SK-N-SH treated with all-trans-retinoic acid at 6 μM for 48 hours (cell line): Measurements from ENCODE around the gene ARPC5L.

Source experiments
- ATAC-seq: fragments of 200-7000 bp; cut with Tn5 transposase; 3 replicates; pipeline ENCODE4 v1.9.1; 2020; ENCODE audit warnings: mild to moderate bottlenecking, moderate library complexity
- ARNTL ChIP-seq: fragments of 450-650 bp; formaldehyde crosslinking; IDR thresholded peaks from 2 replicates; pipeline ENCODE4 v1.5.0; 2020; ENCODE audit warnings: low read depth, mild to moderate bottlenecking, moderate library complexity, borderline replicate concordance
- BACH2 ChIP-seq: fragments of 250-450 bp; sonication (Bioruptor Pico); IDR thresholded peaks from 2 replicates; pipeline ENCODE4 v1.9.0; 2021; ENCODE audit warnings: mild to moderate bottlenecking, borderline replicate concordance
- CREB5 ChIP-seq: fragments of 250-450 bp; sonication (Bioruptor Pico); IDR thresholded peaks from 2 replicates; pipeline ENCODE4 v1.5.1; 2020; ENCODE audit warnings: low read depth, mild to moderate bottlenecking, moderate library complexity
- CSDC2 ChIP-seq: fragments of 250-450 bp; sonication (Bioruptor Pico); IDR thresholded peaks from 2 replicates; pipeline ENCODE4 v1.5.0; 2020; ENCODE audit warnings: mild to moderate bottlenecking, moderate library complexity
- CSRNP3 ChIP-seq: fragments of 250-450 bp; sonication (Bioruptor Pico); IDR thresholded peaks from 2 replicates; pipeline ENCODE4 v1.5.1; 2021; ENCODE audit warnings: mild to moderate bottlenecking, moderate library complexity
- ESRRG ChIP-seq: fragments of 250-450 bp; sonication (Bioruptor Pico); IDR thresholded peaks from 2 replicates; pipeline ENCODE4 v1.6.1; 2021; ENCODE audit warnings: mild to moderate bottlenecking
- GLIS3 ChIP-seq: fragments of 250-450 bp; sonication (Bioruptor Pico); IDR thresholded peaks from 2 replicates; pipeline ENCODE4 v1.5.0; 2020; ENCODE audit warnings: mild to moderate bottlenecking, moderate library complexity
- ISL1 ChIP-seq: fragments of 250-450 bp; sonication (Bioruptor Pico); IDR thresholded peaks from 2 replicates; pipeline ENCODE4 v2.1.2; 2022; ENCODE audit warnings: mild to moderate bottlenecking, moderate library complexity
- OSR1 ChIP-seq: fragments of 250-450 bp; sonication (Bioruptor Pico); IDR thresholded peaks from 2 replicates; pipeline ENCODE4 v1.8.0; 2022; ENCODE audit warnings: moderate library complexity, mild to moderate bottlenecking, inconsistent platforms
- PPARA ChIP-seq: fragments of 250-450 bp; sonication (Bioruptor Pico); IDR thresholded peaks from 2 replicates; pipeline ENCODE4 v1.5.0; 2020; ENCODE audit warnings: mild to moderate bottlenecking, borderline replicate concordance
- RARB ChIP-seq: fragments of 250-450 bp; sonication (Bioruptor Pico); IDR thresholded peaks from 2 replicates; pipeline ENCODE4 v1.8.0; 2021; ENCODE audit warnings: mild to moderate bottlenecking, moderate library complexity
- SNAI2 ChIP-seq: fragments of 250-450 bp; sonication (Bioruptor Pico); IDR thresholded peaks from 2 replicates; pipeline ENCODE4 v1.5.0; 2020; ENCODE audit warnings: mild to moderate bottlenecking, moderate library complexity
- TCF4 ChIP-seq: fragments of 250-450 bp; sonication (Bioruptor Pico); IDR thresholded peaks from 2 replicates; pipeline ENCODE4 v1.8.0; 2021; ENCODE audit warnings: mild to moderate bottlenecking, moderate library complexity, borderline replicate concordance
- TOX ChIP-seq: fragments of 250-450 bp; sonication (Bioruptor Pico); IDR thresholded peaks from 2 replicates; pipeline ENCODE4 v1.8.0; 2021; ENCODE audit warnings: mild to moderate bottlenecking, moderate library complexity, borderline replicate concordance
- ZC3H10 ChIP-seq: fragments of 250-450 bp; sonication (Bioruptor Pico); IDR thresholded peaks from 2 replicates; pipeline ENCODE4 v1.5.1; 2021; ENCODE audit warnings: mild to moderate bottlenecking, moderate library complexity
- ZFP3 ChIP-seq: fragments of 250-450 bp; sonication (Bioruptor Pico); IDR thresholded peaks from 2 replicates; pipeline ENCODE4 v1.5.0; 2020; ENCODE audit warnings: mild to moderate bottlenecking, moderate library complexity
- ZFP30 ChIP-seq: fragments of 450-650 bp; formaldehyde crosslinking; IDR thresholded peaks from 2 replicates; pipeline ENCODE4 v1.5.0; 2022; ENCODE audit warnings: mild to moderate bottlenecking, moderate library complexity
- ZNF565 ChIP-seq: fragments of 450-650 bp; formaldehyde crosslinking; conservative IDR thresholded peaks from 2 replicates; pipeline ENCODE4 v1.5.0; 2020; ENCODE audit warnings: low read depth, mild to moderate bottlenecking, moderate library complexity
- ZNF70 ChIP-seq: fragments of 450-650 bp; formaldehyde crosslinking; IDR thresholded peaks from 2 replicates; pipeline ENCODE4 v1.5.0; 2020; ENCODE audit warnings: mild to moderate bottlenecking, moderate library complexity
- ZNF8 ChIP-seq: fragments of 450-650 bp; formaldehyde crosslinking; IDR thresholded peaks from 2 replicates; pipeline ENCODE4 v1.5.0; 2020; ENCODE audit warnings: mild to moderate bottlenecking, moderate library complexity
- TF ChIP-seq, protein P1 (sequence below): fragments of 250-450 bp; sonication (Bioruptor Pico); IDR thresholded peaks from 2 replicates; pipeline ENCODE4 v1.8.0; 2020; ENCODE audit warnings: mild to moderate bottlenecking, moderate library complexity, borderline replicate concordance
- TF ChIP-seq, protein P2 (sequence below): fragments of 250-450 bp; sonication (Bioruptor Pico); IDR thresholded peaks from 2 replicates; pipeline ENCODE4 v1.5.0; 2020; ENCODE audit warnings: mild to moderate bottlenecking, moderate library complexity
- TF ChIP-seq, protein P3 (sequence below): fragments of 250-450 bp; sonication (Bioruptor Pico); IDR thresholded peaks from 2 replicates; pipeline ENCODE4 v1.8.0; 2021; ENCODE audit warnings: low read depth, mild to moderate bottlenecking, moderate library complexity, borderline replicate concordance

ARPC5L gene

DNA sequence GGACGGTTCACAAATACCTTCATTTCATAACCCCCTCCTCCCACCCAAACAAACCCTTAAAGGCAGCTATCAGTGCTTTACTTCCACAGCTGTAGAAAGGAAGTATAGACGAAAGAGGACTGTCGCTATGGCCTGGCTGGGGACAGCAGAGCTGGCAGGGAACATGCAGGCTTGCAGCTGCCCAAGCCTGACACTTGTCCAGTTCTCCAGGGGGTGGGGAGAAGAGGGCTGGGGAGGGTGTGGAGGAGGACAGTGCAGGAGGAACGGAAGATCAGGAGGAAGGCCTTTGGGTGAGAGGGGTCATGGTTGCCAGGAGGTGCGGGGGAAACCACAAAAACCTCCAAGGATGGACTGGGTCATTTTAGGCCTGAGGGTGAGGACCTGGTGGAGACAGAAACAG is 25.9 kb downstream of the ARPC5L start:
- ATAC-seq, result no peak
- TF ChIP-seq OSR1 (CRISPR knock-in tag), result no peak
- no peak for TF ChIP-seq ZNF70 (CRISPR knock-in tag)
- no peak for TF ChIP-seq SNAI2 (CRISPR knock-in tag)
- no peak for TF ChIP-seq RARB
- TF ChIP-seq, protein P1, sequence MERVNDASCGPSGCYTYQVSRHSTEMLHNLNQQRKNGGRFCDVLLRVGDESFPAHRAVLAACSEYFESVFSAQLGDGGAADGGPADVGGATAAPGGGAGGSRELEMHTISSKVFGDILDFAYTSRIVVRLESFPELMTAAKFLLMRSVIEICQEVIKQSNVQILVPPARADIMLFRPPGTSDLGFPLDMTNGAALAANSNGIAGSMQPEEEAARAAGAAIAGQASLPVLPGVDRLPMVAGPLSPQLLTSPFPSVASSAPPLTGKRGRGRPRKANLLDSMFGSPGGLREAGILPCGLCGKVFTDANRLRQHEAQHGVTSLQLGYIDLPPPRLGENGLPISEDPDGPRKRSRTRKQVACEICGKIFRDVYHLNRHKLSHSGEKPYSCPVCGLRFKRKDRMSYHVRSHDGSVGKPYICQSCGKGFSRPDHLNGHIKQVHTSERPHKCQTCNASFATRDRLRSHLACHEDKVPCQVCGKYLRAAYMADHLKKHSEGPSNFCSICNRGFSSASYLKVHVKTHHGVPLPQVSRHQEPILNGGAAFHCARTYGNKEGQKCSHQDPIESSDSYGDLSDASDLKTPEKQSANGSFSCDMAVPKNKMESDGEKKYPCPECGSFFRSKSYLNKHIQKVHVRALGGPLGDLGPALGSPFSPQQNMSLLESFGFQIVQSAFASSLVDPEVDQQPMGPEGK (CRISPR knock-in tag), result no peak
- no peak for TF ChIP-seq ISL1 (CRISPR knock-in tag)
- no peak for TF ChIP-seq ZC3H10 (CRISPR knock-in tag)

DNA sequence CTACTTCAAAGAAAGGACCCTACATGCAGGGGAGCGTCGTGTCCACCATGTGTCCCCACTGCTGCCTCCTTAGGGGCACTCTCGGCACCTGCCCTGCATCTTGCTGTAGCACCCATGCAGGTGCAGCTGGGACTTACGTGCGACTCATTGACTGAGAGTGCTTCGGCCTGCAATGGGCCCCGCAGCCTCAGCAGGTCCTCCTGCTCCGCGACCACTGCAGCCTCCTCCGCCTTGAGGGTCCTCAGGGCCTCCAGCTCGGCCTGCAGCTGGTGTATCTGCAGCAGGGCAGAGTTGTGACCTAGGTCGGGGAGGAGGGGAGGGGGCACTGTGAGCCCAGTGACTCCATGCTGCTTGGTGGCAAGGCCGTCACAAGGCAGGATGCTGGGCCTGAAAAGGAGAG is 27.1 kb downstream of the ARPC5L start:
- TF ChIP-seq SNAI2 (CRISPR knock-in tag), result no peak
- no peak for TF ChIP-seq ARNTL (CRISPR knock-in tag)
- TF ChIP-seq CSDC2 (CRISPR knock-in tag), result no peak
- no peak for TF ChIP-seq TCF4 (CRISPR knock-in tag)
- TF ChIP-seq ZNF8 (CRISPR knock-in tag), result no peak
- TF ChIP-seq, protein P1 (CRISPR knock-in tag), result no peak
- no peak for TF ChIP-seq ISL1 (CRISPR knock-in tag)
- no peak for TF ChIP-seq OSR1 (CRISPR knock-in tag)
- TF ChIP-seq GLIS3 (CRISPR knock-in tag), result no peak
- TF ChIP-seq ESRRG (CRISPR knock-in tag), result no peak
- TF ChIP-seq RARB, result no peak
- no peak for TF ChIP-seq PPARA
- no peak for ATAC-seq

GRCh38 chr9:124890179-124890578 is 28.2 kb downstream of the ARPC5L start:
- no peak for TF ChIP-seq CSRNP3
- TF ChIP-seq ZFP30, result no peak
- TF ChIP-seq ZNF565 (CRISPR knock-in tag), result no peak
- TF ChIP-seq ZFP3, result no peak
- TF ChIP-seq, protein P2, sequence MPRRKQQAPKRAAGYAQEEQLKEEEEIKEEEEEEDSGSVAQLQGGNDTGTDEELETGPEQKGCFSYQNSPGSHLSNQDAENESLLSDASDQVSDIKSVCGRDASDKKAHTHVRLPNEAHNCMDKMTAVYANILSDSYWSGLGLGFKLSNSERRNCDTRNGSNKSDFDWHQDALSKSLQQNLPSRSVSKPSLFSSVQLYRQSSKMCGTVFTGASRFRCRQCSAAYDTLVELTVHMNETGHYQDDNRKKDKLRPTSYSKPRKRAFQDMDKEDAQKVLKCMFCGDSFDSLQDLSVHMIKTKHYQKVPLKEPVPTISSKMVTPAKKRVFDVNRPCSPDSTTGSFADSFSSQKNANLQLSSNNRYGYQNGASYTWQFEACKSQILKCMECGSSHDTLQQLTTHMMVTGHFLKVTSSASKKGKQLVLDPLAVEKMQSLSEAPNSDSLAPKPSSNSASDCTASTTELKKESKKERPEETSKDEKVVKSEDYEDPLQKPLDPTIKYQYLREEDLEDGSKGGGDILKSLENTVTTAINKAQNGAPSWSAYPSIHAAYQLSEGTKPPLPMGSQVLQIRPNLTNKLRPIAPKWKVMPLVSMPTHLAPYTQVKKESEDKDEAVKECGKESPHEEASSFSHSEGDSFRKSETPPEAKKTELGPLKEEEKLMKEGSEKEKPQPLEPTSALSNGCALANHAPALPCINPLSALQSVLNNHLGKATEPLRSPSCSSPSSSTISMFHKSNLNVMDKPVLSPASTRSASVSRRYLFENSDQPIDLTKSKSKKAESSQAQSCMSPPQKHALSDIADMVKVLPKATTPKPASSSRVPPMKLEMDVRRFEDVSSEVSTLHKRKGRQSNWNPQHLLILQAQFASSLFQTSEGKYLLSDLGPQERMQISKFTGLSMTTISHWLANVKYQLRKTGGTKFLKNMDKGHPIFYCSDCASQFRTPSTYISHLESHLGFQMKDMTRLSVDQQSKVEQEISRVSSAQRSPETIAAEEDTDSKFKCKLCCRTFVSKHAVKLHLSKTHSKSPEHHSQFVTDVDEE (CRISPR knock-in tag), result no peak
- TF ChIP-seq TCF4 (CRISPR knock-in tag), result no peak
- TF ChIP-seq SNAI2 (CRISPR knock-in tag), result no peak
- no peak for TF ChIP-seq CSDC2 (CRISPR knock-in tag)
- TF ChIP-seq RARB, result no peak
- TF ChIP-seq BACH2 (CRISPR knock-in tag), result no peak
- TF ChIP-seq, protein P3, sequence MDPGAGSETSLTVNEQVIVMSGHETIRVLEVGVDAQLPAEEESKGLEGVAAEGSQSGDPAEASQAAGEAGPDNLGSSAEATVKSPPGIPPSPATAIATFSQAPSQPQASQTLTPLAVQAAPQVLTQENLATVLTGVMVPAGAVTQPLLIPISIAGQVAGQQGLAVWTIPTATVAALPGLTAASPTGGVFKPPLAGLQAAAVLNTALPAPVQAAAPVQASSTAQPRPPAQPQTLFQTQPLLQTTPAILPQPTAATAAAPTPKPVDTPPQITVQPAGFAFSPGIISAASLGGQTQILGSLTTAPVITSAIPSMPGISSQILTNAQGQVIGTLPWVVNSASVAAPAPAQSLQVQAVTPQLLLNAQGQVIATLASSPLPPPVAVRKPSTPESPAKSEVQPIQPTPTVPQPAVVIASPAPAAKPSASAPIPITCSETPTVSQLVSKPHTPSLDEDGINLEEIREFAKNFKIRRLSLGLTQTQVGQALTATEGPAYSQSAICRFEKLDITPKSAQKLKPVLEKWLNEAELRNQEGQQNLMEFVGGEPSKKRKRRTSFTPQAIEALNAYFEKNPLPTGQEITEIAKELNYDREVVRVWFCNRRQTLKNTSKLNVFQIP (CRISPR knock-in tag), result no peak
- no peak for TF ChIP-seq ISL1 (CRISPR knock-in tag)
- TF ChIP-seq OSR1 (CRISPR knock-in tag), result no peak
- no peak for TF ChIP-seq ARNTL (CRISPR knock-in tag)
- no peak for TF ChIP-seq ESRRG (CRISPR knock-in tag)
- TF ChIP-seq, protein P1 (CRISPR knock-in tag), result no peak
- TF ChIP-seq PPARA, result no peak
- no peak for TF ChIP-seq TOX
- TF ChIP-seq CREB5 (CRISPR knock-in tag), result no peak
- ATAC-seq, result no peak
